HepG2 (cell line): Measurements from ENCODE around the gene HOXC12. TPM values are rescaled to one million over a fixed set of nuclear protein-coding genes. Genes with fewer than 3 reads are reported as not detected.

ENCODE experiments used
- ATAC-seq: fragments of 200-7000 bp; cut with Tn5 transposase; 3 replicates; pipeline ENCODE4 v1.9.1; 2020; ENCODE audit warnings: mild to moderate bottlenecking, moderate library complexity
- BruUV-seq: library from RNA; stranded (reverse); fragments of 400-500 nt; replicated peaks from 2 replicates; lab custom pipeline; 2021; lab: Mats Ljungman, UMichigan
- CTCF ChIA-PET: fragments of 300-600 bp; formaldehyde crosslinking; extraction: SDS; loops from one replicate; lab custom pipeline; 2021; ENCODE audit warnings: low total read pairs, inconsistent platforms, low intra/inter-chr PET ratio; lab: Yijun Ruan, JAX
- POLR2A ChIA-PET: fragments of 350-600 bp; sonication (Branson Sonifier 250); formaldehyde crosslinking; loops from one replicate; lab custom pipeline; 2020; ENCODE audit warnings: antibody characterized with exemption, inconsistent platforms; lab: Yijun Ruan, JAX
- DNase-seq: peaks from one replicate; pipeline ENCODE4 v3.0.0-alpha.2; 2015; ENCODE audit warnings: low spot score
- FAIRE-seq: peaks from 3 replicates; lab custom pipeline; 2011; peaks lifted over from hg19 to GRCh38; lab: Jason Lieb, UNC
- H2AFZ ChIP-seq: one replicate; pipeline ENCODE4 v1.6.1; 2011; ENCODE audit warnings: low read length, inconsistent platforms
- H3K27ac ChIP-seq: fragments of 300-600 bp; 3 replicates; pipeline ENCODE4 v1.8.0; 2011; ENCODE audit warnings: mixed run types, mild to moderate bottlenecking, mixed read lengths, low read length, inconsistent platforms; ENCODE audit not compliant: insufficient read depth; ENCODE audit errors: extremely low read length
- H3K27me3 ChIP-seq, 2 experiments: fragments of 200-600 bp in 1 of 2; 2 replicates in 1 of 2; 3 replicates in 1 of 2; pipeline versions ENCODE4 v1.6.0 to v1.8.0; 2011; ENCODE audit warnings: low read length in 2 of 2, mild to moderate bottlenecking in 2 of 2, moderate library complexity in 2 of 2, inconsistent platforms in 1 of 2; ENCODE audit not compliant: insufficient read depth in 2 of 2, control insufficient read depth in 1 of 2
- H3K36me3 ChIP-seq, 2 experiments: fragments of 200-600 bp in 1 of 2; replicated peaks in 1 of 2; 2 replicates in 1 of 2; 3 replicates in 1 of 2; pipeline versions ENCODE4 v1.5.1 to v1.8.0; 2011; ENCODE audit warnings: low read length in 2 of 2, inconsistent platforms in 1 of 2; ENCODE audit not compliant: insufficient read depth in 2 of 2, control insufficient read depth in 1 of 2
- H3K4me1 ChIP-seq: 2 replicates; pipeline ENCODE4 v1.5.1; 2012; ENCODE audit warnings: low read length, inconsistent platforms; ENCODE audit not compliant: insufficient read depth
- H3K4me2 ChIP-seq: 2 replicates; pipeline ENCODE4 v1.6.0; 2011; ENCODE audit warnings: low read depth, low read length, inconsistent platforms
- H3K4me3 ChIP-seq, 3 experiments: fragments of 200-600 bp in 1 of 3; sonication (generic), shearing (Covaris generic) in 1 of 3; replicated peaks in 1 of 3; 2 replicates each; pipeline ENCODE4 v1.5.1; 2011 to 2016; ENCODE audit warnings: low read length in 3 of 3, inconsistent platforms in 2 of 3, low read depth in 2 of 3, mild to moderate bottlenecking in 2 of 3, control low read depth in 1 of 3, mixed read lengths in 1 of 3; ENCODE audit not compliant: insufficient read depth in 1 of 3
- H3K79me2 ChIP-seq: one replicate; pipeline ENCODE4 v1.6.1; 2011; ENCODE audit warnings: low read length, inconsistent platforms; ENCODE audit not compliant: insufficient read depth
- H3K9ac ChIP-seq: 2 replicates; pipeline ENCODE4 v1.6.0; 2011; ENCODE audit warnings: mild to moderate bottlenecking, low read depth, low read length, inconsistent platforms; ENCODE audit not compliant: insufficient read depth
- H3K9me3 ChIP-seq: 2 replicates; pipeline ENCODE4 v1.5.1; 2012; ENCODE audit warnings: mild to moderate bottlenecking, low read length
- H4K20me1 ChIP-seq: 2 replicates; pipeline ENCODE4 v1.6.0; 2011; ENCODE audit warnings: inconsistent platforms, mild to moderate bottlenecking, low read length, moderate library complexity; ENCODE audit not compliant: insufficient read depth
- ARNTL ChIP-seq: sonication (generic); formaldehyde crosslinking; IDR thresholded peaks from 2 replicates; pipeline ENCODE4 v1.4.0; 2020; ENCODE audit warnings: mild to moderate bottlenecking, missing genetic modification reagents
- GABPB1 ChIP-seq: IDR thresholded peaks from 2 replicates; pipeline ENCODE4 v1.6.1; 2016; ENCODE audit warnings: mild to moderate bottlenecking, missing genetic modification reagents, moderate library complexity, missing compliant biosample characterization
- HOXA3 ChIP-seq: sonication (generic); formaldehyde crosslinking; IDR thresholded peaks from 2 replicates; pipeline ENCODE4 v1.5.0; 2020; ENCODE audit warnings: missing genetic modification reagents
- KDM3A ChIP-seq: IDR thresholded peaks from 2 replicates; pipeline ENCODE4 v1.6.1; 2018; ENCODE audit warnings: low read depth, missing compliant biosample characterization
- NR2F1 ChIP-seq, 2 experiments: fragments of 450-650 bp in 1 of 2; formaldehyde crosslinking in 1 of 2; IDR thresholded peaks; 2 replicates each; pipeline versions ENCODE4 v1.5.0 to v1.6.1; 2016 to 2020; ENCODE audit warnings: mild to moderate bottlenecking in 1 of 2, missing compliant biosample characterization in 1 of 2, missing genetic modification reagents in 1 of 2, moderate library complexity in 1 of 2
- REPIN1 ChIP-seq: sonication (generic); formaldehyde crosslinking; IDR thresholded peaks from 2 replicates; pipeline ENCODE4 v1.8.0; 2022; ENCODE audit warnings: missing genetic modification reagents, low read depth, mild to moderate bottlenecking, borderline replicate concordance
- SMYD3 ChIP-seq: sonication (generic); formaldehyde crosslinking; IDR thresholded peaks from 2 replicates; pipeline ENCODE4 v1.8.1; 2023; ENCODE audit warnings: mild to moderate bottlenecking, missing genetic modification reagents
- ZFP82 ChIP-seq: sonication (generic); formaldehyde crosslinking; IDR thresholded peaks from 2 replicates; pipeline ENCODE4 v1.5.1; 2020; ENCODE audit warnings: mild to moderate bottlenecking, missing genetic modification reagents, borderline replicate concordance
- ZNF510 ChIP-seq: sonication (generic); formaldehyde crosslinking; IDR thresholded peaks from 2 replicates; pipeline ENCODE4 v1.4.0; 2020; ENCODE audit warnings: low read depth, mild to moderate bottlenecking, missing genetic modification reagents
- WGBS: methylation state at CpG from one replicate; pipeline ENCODE4 v1.1.6; 2017; ENCODE audit warnings: low lambda C conversion rate; 5-methylcytosine and 5-hydroxymethylcytosine counted together
- in situ Hi-C: cut with HindIII; loops from 2 replicates; pipeline ENCODE4 v1.10.0; 2017; ENCODE audit warnings: low pct_unique_long_range_greater_than_20kb; ENCODE audit not compliant: extremely low pct_ligation_motif_present
- intact Hi-C: fragments of 100-400 bp; cut with micrococcal nuclease; formaldehyde crosslinking; loops from one replicate; pipeline ENCODE4 v1.10.0; 2022; ENCODE audit not compliant: unreplicated experiment
- polyA plus RNA-seq, 8 experiments: library from polyadenylated mRNA; depleted of rRNA in 3 of 8; stranded (reverse) in 7 of 8; unstranded in 1 of 8; fragments of >200 nt; fragmentation: Illumina TruSeq in 4 of 8; extraction: Trizol in 4 of 8; gene quantifications; 2 replicates each; pipeline versions ENCODE4 v1.2.1 to v1.2.3, GENCODE V29; 2011 to 2016; ENCODE audit warnings: low read depth in 4 of 8, missing spikeins in 1 of 8, mixed read lengths in 1 of 8; ENCODE audit not compliant: insufficient read depth in 1 of 8
- total RNA-seq, 5 experiments: library from RNA; depleted of rRNA; stranded (reverse); fragments of >200 nt; fragmentation: Illumina TruSeq; extraction: Trizol; gene quantifications; 2 replicates each; pipeline ENCODE4 v1.2.3, GENCODE V29; 2016; ENCODE audit warnings: low read depth in 1 of 5
- TF ChIP-seq, protein P1 (sequence below): sonication (generic); formaldehyde crosslinking; IDR thresholded peaks from 2 replicates; pipeline ENCODE4 v1.5.0; 2020; ENCODE audit warnings: missing genetic modification reagents
- TF ChIP-seq, protein P2 (sequence below): sonication (generic); formaldehyde crosslinking; IDR thresholded peaks from 2 replicates; pipeline ENCODE4 v1.9.0; 2022; ENCODE audit warnings: low read depth, missing genetic modification reagents

The HOXC12 gene
- total and polyA plus RNA-seq, 2 of the 13 experiments (the other 11 are each of a cell fraction or from before 2014, with no cell fraction given), result not detected

- ChIA-PET CTCF (no interaction called here), POLR2A (no interaction called here)
- WGBS, result no CpG with 5 or more reads among the region's 2 CpGs
- DNase-seq (no peak), ATAC-seq (no peak), FAIRE-seq (no peak)
- Histone ChIP-seq H3K9me3 (no peaks in the 10 kb centered on the region), H3K27ac (no peak overlapping the region), H3K36me3 (no peaks in the 10 kb centered on the region), H2AFZ (no peak overlapping the region), H3K4me1 (peaks cover 12% of the 10 kb centered on the region; the same call in 1 of the 2 replicates), H3K79me2 (no peaks in the 10 kb centered on the region), H3K27me3 (peaks cover 14 to 95% of the 10 kb centered on the region in 2 experiments), H3K4me2 (no peak overlapping the region), H4K20me1 (0 out of 2 replicates have a peak, but pooled peaks cover 2% of the 10 kb centered on the region), H3K4me3 (no peak overlapping the region), H3K9ac (no peak overlapping the region)
- no peak for TF ChIP-seq SMYD3 (CRISPR knock-in tag)
- TF ChIP-seq, protein P1, sequence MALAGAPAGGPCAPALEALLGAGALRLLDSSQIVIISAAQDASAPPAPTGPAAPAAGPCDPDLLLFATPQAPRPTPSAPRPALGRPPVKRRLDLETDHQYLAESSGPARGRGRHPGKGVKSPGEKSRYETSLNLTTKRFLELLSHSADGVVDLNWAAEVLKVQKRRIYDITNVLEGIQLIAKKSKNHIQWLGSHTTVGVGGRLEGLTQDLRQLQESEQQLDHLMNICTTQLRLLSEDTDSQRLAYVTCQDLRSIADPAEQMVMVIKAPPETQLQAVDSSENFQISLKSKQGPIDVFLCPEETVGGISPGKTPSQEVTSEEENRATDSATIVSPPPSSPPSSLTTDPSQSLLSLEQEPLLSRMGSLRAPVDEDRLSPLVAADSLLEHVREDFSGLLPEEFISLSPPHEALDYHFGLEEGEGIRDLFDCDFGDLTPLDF (CRISPR knock-in tag), result no peak
- TF ChIP-seq, protein P2, sequence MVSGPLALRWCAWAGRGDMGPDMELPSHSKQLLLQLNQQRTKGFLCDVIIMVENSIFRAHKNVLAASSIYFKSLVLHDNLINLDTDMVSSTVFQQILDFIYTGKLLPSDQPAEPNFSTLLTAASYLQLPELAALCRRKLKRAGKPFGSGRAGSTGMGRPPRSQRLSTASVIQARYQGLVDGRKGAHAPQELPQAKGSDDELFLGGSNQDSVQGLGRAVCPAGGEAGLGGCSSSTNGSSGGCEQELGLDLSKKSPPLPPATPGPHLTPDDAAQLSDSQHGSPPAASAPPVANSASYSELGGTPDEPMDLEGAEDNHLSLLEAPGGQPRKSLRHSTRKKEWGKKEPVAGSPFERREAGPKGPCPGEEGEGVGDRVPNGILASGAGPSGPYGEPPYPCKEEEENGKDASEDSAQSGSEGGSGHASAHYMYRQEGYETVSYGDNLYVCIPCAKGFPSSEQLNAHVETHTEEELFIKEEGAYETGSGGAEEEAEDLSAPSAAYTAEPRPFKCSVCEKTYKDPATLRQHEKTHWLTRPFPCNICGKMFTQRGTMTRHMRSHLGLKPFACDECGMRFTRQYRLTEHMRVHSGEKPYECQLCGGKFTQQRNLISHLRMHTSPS, result no peak
- no peak for TF ChIP-seq KDM3A (CRISPR knock-in tag)
- no peak for TF ChIP-seq NR2F1 (CRISPR knock-in tag; IDR thresholded peaks at IDR 0.05)
- TF ChIP-seq ZFP82, result no peak
- TF ChIP-seq ARNTL (CRISPR knock-in tag), result no peak
- TF ChIP-seq REPIN1 (CRISPR knock-in tag), result no peak
- TF ChIP-seq HOXA3, result no peak
- no peak for TF ChIP-seq GABPB1 (CRISPR knock-in tag)
- TF ChIP-seq ZNF510, result no peak
- in situ Hi-C loops (no loop called here), intact Hi-C loops (no loop called here)
- BruUV-seq, result no TSS peak
Observed at GRCh38 chr12:53971686-53972085, 17.0 kb downstream of the HOXC12 start.
